CD14-positive monocyte (primary cell): ENCODE results near the gene LYPLA2. TPM values are rescaled to one million over a fixed set of nuclear protein-coding genes. Genes with fewer than 3 reads are reported as not detected.

Source experiments
- DNase-seq, 3 donors: peaks; one replicate each; pipeline ENCODE4 v3.0.0-alpha.2; 2011 to 2022
- H2AFZ ChIP-seq: 2 replicates; pipeline ENCODE4 v1.6.0; 2012; ENCODE audit warnings: mild to moderate bottlenecking, low read depth, low read length, inconsistent platforms; ENCODE audit not compliant: insufficient read depth, poor library complexity, severe bottlenecking
- H3K27ac ChIP-seq, 2 donors: 1 replicate in 1 of 2; 2 replicates in 1 of 2; pipeline ENCODE4 v1.5.1; 2012 to 2013; ENCODE audit warnings: low read length in 2 of 2, control low read depth in 1 of 2, inconsistent platforms in 1 of 2, low read depth in 1 of 2, mild to moderate bottlenecking in 1 of 2
- H3K27me3 ChIP-seq, 2 donors: one replicate each; pipeline versions ENCODE4 v1.6.0 to v1.6.1; 2011 to 2013; ENCODE audit warnings: low read length in 2 of 2; ENCODE audit not compliant: control insufficient read depth in 2 of 2, insufficient read depth in 2 of 2
- H3K36me3 ChIP-seq, 2 donors: replicated peaks in 1 of 2; 1 replicate in 1 of 2; 2 replicates in 1 of 2; pipeline versions ENCODE4 v1.5.1 to v1.6.1; 2012 to 2013; ENCODE audit warnings: low read length in 2 of 2, control low read depth in 1 of 2, inconsistent platforms in 1 of 2, mild to moderate bottlenecking in 1 of 2; ENCODE audit not compliant: insufficient read depth in 2 of 2, control insufficient read depth in 1 of 2
- H3K4me1 ChIP-seq, 2 donors: 1 replicate in 1 of 2; 2 replicates in 1 of 2; pipeline versions ENCODE4 v1.5.1 to v1.6.1; 2012 to 2013; ENCODE audit warnings: low read length in 2 of 2, control low read depth in 1 of 2, inconsistent platforms in 1 of 2, mild to moderate bottlenecking in 1 of 2, moderate library complexity in 1 of 2; ENCODE audit not compliant: insufficient read depth in 2 of 2, control insufficient read depth in 1 of 2
- H3K4me2 ChIP-seq: replicated peaks from 2 replicates; pipeline ENCODE3; 2012; ENCODE audit warnings: low read length, moderate library complexity, mild to moderate bottlenecking; ENCODE audit not compliant: poor library complexity, severe bottlenecking; ENCODE audit errors: extremely low read depth
- H3K4me3 ChIP-seq, 3 experiments: fragments of 200-600 bp in 1 of 3; sonication (generic) in 1 of 3; replicated peaks in 1 of 3; 1 replicate in 2 of 3; 2 replicates in 1 of 3; pipeline ENCODE4 v1.5.1; 2011 to 2013; ENCODE audit warnings: low read length in 3 of 3, mild to moderate bottlenecking in 3 of 3, control low read depth in 2 of 3, low read depth in 2 of 3, inconsistent platforms in 1 of 3, moderate library complexity in 1 of 3
- H3K79me2 ChIP-seq: 2 replicates; pipeline ENCODE4 v1.6.0; 2012; ENCODE audit warnings: mild to moderate bottlenecking, control low read depth, inconsistent platforms, low read length, moderate library complexity; ENCODE audit not compliant: insufficient read depth
- H3K9ac ChIP-seq: 2 replicates; pipeline ENCODE4 v1.6.0; 2017; ENCODE audit warnings: low read length, mild to moderate bottlenecking; ENCODE audit not compliant: insufficient read depth, poor library complexity, severe bottlenecking
- H3K9me3 ChIP-seq, 2 donors: replicated peaks in 1 of 2; 1 replicate in 1 of 2; 2 replicates in 1 of 2; pipeline versions ENCODE4 v1.5.1 to v1.6.1; 2012 to 2013; ENCODE audit warnings: low read length in 2 of 2, control low read depth in 1 of 2; ENCODE audit not compliant: control insufficient read depth in 1 of 2, insufficient read depth in 1 of 2
- H4K20me1 ChIP-seq: 2 replicates; pipeline ENCODE4 v1.6.0; 2012; ENCODE audit warnings: mild to moderate bottlenecking, low read length, control low read depth, moderate library complexity; ENCODE audit not compliant: insufficient read depth
- H3K27ac Mint-ChIP-seq, 7 donors: one replicate each; pipeline ENCODE4 v1.8.0; 2020; ENCODE audit warnings: mild to moderate bottlenecking in 7 of 7, mixed read lengths in 7 of 7, moderate library complexity in 6 of 7, inconsistent platforms in 2 of 7
- H3K27me3 Mint-ChIP-seq, 3 donors: one replicate each; pipeline ENCODE4 v1.8.0; 2021 to 2022; ENCODE audit warnings: low read depth in 3 of 3, mild to moderate bottlenecking in 3 of 3, mixed read lengths in 3 of 3, moderate library complexity in 3 of 3, inconsistent platforms in 1 of 3
- H3K36me3 Mint-ChIP-seq, 2 donors: one replicate each; pipeline ENCODE4 v1.8.0; 2020; ENCODE audit warnings: mixed read lengths in 2 of 2, inconsistent platforms in 1 of 2, mild to moderate bottlenecking in 1 of 2
- H3K4me1 Mint-ChIP-seq: one replicate; pipeline ENCODE4 v1.8.0; 2020; ENCODE audit warnings: mild to moderate bottlenecking, mixed read lengths
- H3K4me3 Mint-ChIP-seq, 2 donors: one replicate each; pipeline ENCODE4 v1.8.0; 2020; ENCODE audit warnings: mild to moderate bottlenecking in 2 of 2, mixed read lengths in 2 of 2, moderate library complexity in 1 of 2
- H3K9me3 Mint-ChIP-seq, 7 donors: one replicate each; pipeline ENCODE4 v1.8.0; 2020 to 2022; ENCODE audit warnings: mixed read lengths in 7 of 7, mild to moderate bottlenecking in 6 of 7, moderate library complexity in 6 of 7, inconsistent platforms in 2 of 7
- CTCF ChIP-seq: fragments of 200-600 bp; IDR thresholded peaks from one replicate; pipeline ENCODE4 v1.8.0; 2022; ENCODE audit warnings: antibody characterized with exemption, mild to moderate bottlenecking
- WGBS: methylation state at CpG from one replicate; pipeline ENCODE4 v1.1.5; 2013; ENCODE audit warnings: missing lambda C conversion rate; ENCODE audit not compliant: insufficient coverage; 5-methylcytosine and 5-hydroxymethylcytosine counted together
- intact Hi-C, 2 donors: fragments of 100-400 bp; cut with micrococcal nuclease; formaldehyde crosslinking; loops; one replicate each; pipeline versions ENCODE4 v1.15.0 to v1.15.1; 2023
- polyA plus RNA-seq, 3 donors: library from polyadenylated mRNA; depleted of rRNA in 1 of 3; unstranded in 2 of 3; stranded (reverse) in 1 of 3; fragments of 300-500 nt in 2 of 3; fragments of >200 nt in 1 of 3; fragmentation: Illumina TruSeq in 2 of 3; gene quantifications; 1 replicate in 2 of 3; 2 replicates in 1 of 3; pipeline ENCODE4 v1.2.3, GENCODE V29; 2012 to 2021

The LYPLA2 gene
- polyA plus RNA-seq, 3 donors = 68.3 to 86.7 (median 74.1) TPM

GRCh38 chr1:23799255-23799569, 8.3 kb downstream of the LYPLA2 start:
- Mint-ChIP-seq H3K27ac (peak overlapping the region in 6 of 7 donors; percentile 71 to 95 (median 91)), H3K36me3 (peaks cover 38 to 59% of the 10 kb centered on the region in 2 donors), H3K27me3 (peaks cover 0 to 3% (median 0%) of the 10 kb centered on the region in 3 donors), H3K4me1 (peaks cover 33% of the 10 kb centered on the region), H3K9me3 (no peaks in the 10 kb centered on the region), H3K4me3 (peak overlapping the region; percentile 89 to 95)
- H3K9ac ChIP-seq = peak overlapping the region; percentile 94
- H3K27me3 ChIP-seq = no peaks in the 10 kb centered on the region
- no peak for TF ChIP-seq CTCF
- H3K9me3 ChIP-seq = no peaks in the 10 kb centered on the region
- WGBS = 46% methylated on average over 5 of the region's 7 CpGs
- peak overlapping the region in 1 of 3 experiments; percentile 85 for H3K4me3 ChIP-seq
- peaks cover 5% of the 10 kb centered on the region for H3K79me2 ChIP-seq
- H3K4me1 ChIP-seq = peaks cover 31 to 39% of the 10 kb centered on the region in 2 donors
- H2AFZ ChIP-seq = peak overlapping the region; percentile 87
- H3K36me3 ChIP-seq = peaks cover 29 to 61% of the 10 kb centered on the region in 2 donors
- DNase-seq = no peak
- peak overlapping the region; percentile 98 for H3K4me2 ChIP-seq
- peak overlapping the region in 1 of 2 donors; percentile 97 for H3K27ac ChIP-seq
- no peaks in the 10 kb centered on the region for H4K20me1 ChIP-seq
- intact Hi-C loops = no loop called here

GRCh38 chr1:23799570-23800399, 8.8 kb downstream of the LYPLA2 start:
- WGBS = 2% methylated on average over 48 of the region's 48 CpGs
- DNase-seq = peak; percentile 63 to 85 (median 66)

More at GRCh38 chr1:23799570-23800399, 8.8 kb downstream of the LYPLA2 start:
- no peaks in the 10 kb centered on the region for H3K9me3 Mint-ChIP-seq
- peak overlapping the region; percentile 89 to 95 for H3K4me3 Mint-ChIP-seq
- intact Hi-C loops = loop anchor here (2.0 to 10.0 kb wide), 2 partner anchors 21 to 115 kb away; partner anchors contain the start of genes CNR2 (in 1 of the 2) and PITHD1 (in 1 of the 2)
- peak overlapping the region; percentile 98 for H3K4me2 ChIP-seq
- H3K27ac ChIP-seq = peak overlapping the region; percentile 39 to 97
- peak overlapping the region; percentile 87 for H2AFZ ChIP-seq
- H3K9ac ChIP-seq = peak overlapping the region; percentile 94
- H3K4me1 Mint-ChIP-seq = peaks cover 39% of the 10 kb centered on the region
- H3K4me1 ChIP-seq = peaks cover 37 to 45% of the 10 kb centered on the region in 2 donors
- H3K27me3 ChIP-seq = no peaks in the 10 kb centered on the region
- H3K79me2 ChIP-seq = peaks cover 5% of the 10 kb centered on the region
- no peaks in the 10 kb centered on the region for H4K20me1 ChIP-seq
- no peak for TF ChIP-seq CTCF
- no peaks in the 10 kb centered on the region for H3K9me3 ChIP-seq
- peaks cover 23 to 58% of the 10 kb centered on the region in 2 donors for H3K36me3 ChIP-seq
- peaks cover 0 to 3% (median 0%) of the 10 kb centered on the region in 3 donors for H3K27me3 Mint-ChIP-seq
- peak overlapping the region; percentile 84 to 97 (median 92) for H3K27ac Mint-ChIP-seq
- peaks cover 38 to 59% of the 10 kb centered on the region in 2 donors for H3K36me3 Mint-ChIP-seq
- peak overlapping the region; percentile 47 to 88 (median 85) for H3K4me3 ChIP-seq
